Measurements from ENCODE around the gene BRMS1L. TPM values are rescaled to one million over a fixed set of nuclear protein-coding genes. Genes with fewer than 3 reads are reported as not detected.

Gene BRMS1L
- total RNA-seq, 4 donors from 2014 or later: 5.1 to 12.6 (median 5.4) TPM

- TF ChIP-seq, protein P1, sequence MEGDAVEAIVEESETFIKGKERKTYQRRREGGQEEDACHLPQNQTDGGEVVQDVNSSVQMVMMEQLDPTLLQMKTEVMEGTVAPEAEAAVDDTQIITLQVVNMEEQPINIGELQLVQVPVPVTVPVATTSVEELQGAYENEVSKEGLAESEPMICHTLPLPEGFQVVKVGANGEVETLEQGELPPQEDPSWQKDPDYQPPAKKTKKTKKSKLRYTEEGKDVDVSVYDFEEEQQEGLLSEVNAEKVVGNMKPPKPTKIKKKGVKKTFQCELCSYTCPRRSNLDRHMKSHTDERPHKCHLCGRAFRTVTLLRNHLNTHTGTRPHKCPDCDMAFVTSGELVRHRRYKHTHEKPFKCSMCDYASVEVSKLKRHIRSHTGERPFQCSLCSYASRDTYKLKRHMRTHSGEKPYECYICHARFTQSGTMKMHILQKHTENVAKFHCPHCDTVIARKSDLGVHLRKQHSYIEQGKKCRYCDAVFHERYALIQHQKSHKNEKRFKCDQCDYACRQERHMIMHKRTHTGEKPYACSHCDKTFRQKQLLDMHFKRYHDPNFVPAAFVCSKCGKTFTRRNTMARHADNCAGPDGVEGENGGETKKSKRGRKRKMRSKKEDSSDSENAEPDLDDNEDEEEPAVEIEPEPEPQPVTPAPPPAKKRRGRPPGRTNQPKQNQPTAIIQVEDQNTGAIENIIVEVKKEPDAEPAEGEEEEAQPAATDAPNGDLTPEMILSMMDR (IDR thresholded peaks at IDR 0.05; ENCODE audit: low read depth): no peak
Observed at GRCh38 chr14:35826952-35827416, 846 bp downstream of the BRMS1L start.

DNA sequence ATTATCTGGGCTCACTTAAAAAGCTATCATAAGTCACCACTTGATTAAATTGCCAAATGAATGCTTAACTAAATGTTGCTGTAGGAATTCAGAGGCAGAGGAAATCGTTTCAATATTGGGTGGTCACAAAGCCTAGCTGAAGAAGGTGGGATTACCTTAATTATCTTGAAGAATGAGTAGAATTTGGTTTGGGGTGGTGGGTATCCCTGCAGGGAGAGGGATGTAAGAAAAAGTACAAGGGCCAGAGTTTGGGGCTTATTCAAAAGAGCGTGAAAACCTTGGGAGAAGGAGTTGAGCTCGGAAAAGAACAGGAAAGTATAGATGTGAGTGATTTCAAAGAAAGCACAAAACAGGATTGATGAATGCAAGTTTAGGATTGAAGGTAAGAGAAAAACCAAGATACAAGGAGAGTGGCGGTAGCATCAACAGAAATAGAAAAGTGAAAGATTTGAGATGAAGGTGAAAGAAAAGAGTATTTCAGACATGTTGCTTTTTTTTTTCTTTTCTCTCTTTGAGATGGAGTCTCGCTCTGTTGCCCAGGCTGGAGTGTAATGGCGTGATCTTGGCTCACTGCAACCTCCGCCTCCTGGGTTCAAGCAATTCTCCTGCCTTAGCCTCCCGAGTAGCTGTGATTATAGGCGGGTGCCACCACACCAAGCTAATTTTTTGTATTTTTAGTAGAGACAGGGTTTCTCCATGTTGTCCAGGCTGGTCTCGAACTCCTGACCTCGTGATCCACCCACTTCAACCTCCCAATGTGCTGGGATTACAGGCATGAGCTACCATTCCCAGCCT lies 1.7 kb downstream of the BRMS1L start:
- TF ChIP-seq, protein P1 (IDR thresholded peaks at IDR 0.05; ENCODE audit: low read depth): no peak

- TF ChIP-seq, protein P1 (IDR thresholded peaks at IDR 0.05; ENCODE audit: low read depth): no peak
Observed at GRCh38 chr14:35829449-35829848, 3.3 kb downstream of the BRMS1L start.

- TF ChIP-seq, protein P1 (IDR thresholded peaks at IDR 0.05; ENCODE audit: low read depth): no peak
Observed at GRCh38 chr14:35835208-35835982, 9.3 kb downstream of the BRMS1L start.

- TF ChIP-seq, protein P1 (IDR thresholded peaks at IDR 0.05; ENCODE audit: low read depth): no peak
Observed at GRCh38 chr14:35844494-35844893, 18.4 kb downstream of the BRMS1L start.

- TF ChIP-seq, protein P1 (IDR thresholded peaks at IDR 0.05; ENCODE audit: low read depth): no peak
Observed at GRCh38 chr14:35847636-35848035, 21.5 kb downstream of the BRMS1L start.

- TF ChIP-seq, protein P1 (IDR thresholded peaks at IDR 0.05; ENCODE audit: low read depth): no peak
Observed at GRCh38 chr14:35849122-35849521, 23.0 kb downstream of the BRMS1L start.

Data from subcutaneous adipose tissue (tissue), 4 donors.